Keratinocyte (primary cell): ENCODE data around the gene ZSWIM6.

ENCODE experiments used
- EZH2 ChIP-seq: IDR thresholded peaks from one replicate; pipeline ENCODE4 v1.6.1; 2012; ENCODE audit warnings: inconsistent platforms, mild to moderate bottlenecking, low read length, moderate library complexity
- TF ChIP-seq, protein P1 (sequence below), 3 experiments: IDR thresholded peaks in 1 of 3; conservative IDR thresholded peaks in 1 of 3; optimal IDR thresholded peaks in 1 of 3; 2 replicates in 2 of 3; 3 replicates in 1 of 3; pipeline versions ENCODE3 to v1.5.1; 2011; ENCODE audit warnings: low read length in 3 of 3, mild to moderate bottlenecking in 3 of 3, moderate library complexity in 2 of 3, control low read depth in 1 of 3, inconsistent platforms in 1 of 3; ENCODE audit not compliant: insufficient read depth in 2 of 3; ENCODE audit errors: extremely low read depth in 1 of 3

DNA sequence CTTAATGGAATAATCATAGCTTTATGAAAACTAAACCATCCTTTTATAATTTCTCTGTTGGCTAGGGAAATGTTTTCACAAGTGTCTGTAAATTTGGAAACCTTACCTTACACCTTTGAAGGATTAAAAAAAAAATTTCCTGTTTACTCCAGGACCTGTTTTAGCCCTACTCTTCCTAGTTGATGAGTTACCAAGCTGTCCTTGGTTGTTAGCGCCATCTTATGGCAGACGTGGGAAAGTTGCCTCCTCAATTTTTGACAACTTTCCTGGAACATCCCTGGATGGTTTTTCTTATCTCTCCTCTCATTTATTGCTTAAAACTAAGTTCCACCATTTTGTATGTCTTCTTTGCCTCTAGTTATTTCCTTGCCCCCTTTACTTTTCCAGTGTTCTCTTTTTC, 25.7 kb downstream of the ZSWIM6 start:
- TF ChIP-seq, protein P1, sequence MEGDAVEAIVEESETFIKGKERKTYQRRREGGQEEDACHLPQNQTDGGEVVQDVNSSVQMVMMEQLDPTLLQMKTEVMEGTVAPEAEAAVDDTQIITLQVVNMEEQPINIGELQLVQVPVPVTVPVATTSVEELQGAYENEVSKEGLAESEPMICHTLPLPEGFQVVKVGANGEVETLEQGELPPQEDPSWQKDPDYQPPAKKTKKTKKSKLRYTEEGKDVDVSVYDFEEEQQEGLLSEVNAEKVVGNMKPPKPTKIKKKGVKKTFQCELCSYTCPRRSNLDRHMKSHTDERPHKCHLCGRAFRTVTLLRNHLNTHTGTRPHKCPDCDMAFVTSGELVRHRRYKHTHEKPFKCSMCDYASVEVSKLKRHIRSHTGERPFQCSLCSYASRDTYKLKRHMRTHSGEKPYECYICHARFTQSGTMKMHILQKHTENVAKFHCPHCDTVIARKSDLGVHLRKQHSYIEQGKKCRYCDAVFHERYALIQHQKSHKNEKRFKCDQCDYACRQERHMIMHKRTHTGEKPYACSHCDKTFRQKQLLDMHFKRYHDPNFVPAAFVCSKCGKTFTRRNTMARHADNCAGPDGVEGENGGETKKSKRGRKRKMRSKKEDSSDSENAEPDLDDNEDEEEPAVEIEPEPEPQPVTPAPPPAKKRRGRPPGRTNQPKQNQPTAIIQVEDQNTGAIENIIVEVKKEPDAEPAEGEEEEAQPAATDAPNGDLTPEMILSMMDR (optimal IDR thresholded peaks at IDR 0.05 in 1 of 3, IDR thresholded peaks at IDR 0.05 in 1 of 3, conservative IDR thresholded peaks at IDR 0.05 in 1 of 3; ENCODE audit: extremely low read depth in 1 of 3, insufficient read depth in 2 of 3, low read length in 3 of 3), result peak; percentile 34 to 44 (median 43)
- no peak for TF ChIP-seq EZH2
